GM12891 (cell line): ENCODE data around the gene DYNLT1. TPM values are rescaled to one million over a fixed set of nuclear protein-coding genes. Genes with fewer than 3 reads are reported as not detected.

Experiments
- DNase-seq: peaks from one replicate; pipeline ENCODE4 v3.0.0; 2011; ENCODE audit warnings: low spot score; ENCODE audit not compliant: insufficient read length
- FAIRE-seq: peaks from 2 replicates; lab custom pipeline; 2011; peaks lifted over from hg19 to GRCh38; lab: Jason Lieb, UNC
- PAX5 ChIP-seq: IDR thresholded peaks from 2 replicates; pipeline ENCODE4 v1.6.1; 2011; ENCODE audit warnings: low read length, moderate library complexity, mild to moderate bottlenecking; ENCODE audit not compliant: insufficient read depth, severe bottlenecking
- POLR2A ChIP-seq: IDR thresholded peaks from 2 replicates; pipeline ENCODE4 v1.6.1; 2011; ENCODE audit warnings: low read depth, low read length, control low read depth
- POLR2AphosphoS5 ChIP-seq: IDR thresholded peaks from 2 replicates; pipeline ENCODE4 v1.6.1; 2011; ENCODE audit warnings: low read depth, low read length, control low read depth
- POU2F2 ChIP-seq: IDR thresholded peaks from 2 replicates; pipeline ENCODE4 v1.6.1; 2011; ENCODE audit warnings: low read depth, mild to moderate bottlenecking, control low read depth, low read length, moderate library complexity
- SPI1 ChIP-seq: IDR thresholded peaks from 2 replicates; pipeline ENCODE4 v1.6.1; 2011; ENCODE audit warnings: low read depth, low read length, control low read depth
- TAF1 ChIP-seq: IDR thresholded peaks from 2 replicates; pipeline ENCODE4 v1.6.1; 2011; ENCODE audit warnings: low read depth, low read length, control low read depth
- polyA plus RNA-seq: library from polyadenylated mRNA; unstranded; fragments of >200 nt; gene quantifications from one replicate; pipeline ENCODE4 v1.2.1, GENCODE V29; 2012; ENCODE audit warnings: low read depth, missing spikeins, inconsistent platforms; ENCODE audit not compliant: missing spikeins

Gene DYNLT1
- polyA plus RNA-seq = 45.0 TPM

- FAIRE-seq (peak; percentile 97), DNase-seq (peak; percentile 84)
- TF ChIP-seq TAF1 (peak; percentile 72), PAX5 (no peak), POLR2A (peak; percentile 88), SPI1 (no peak), POU2F2 (no peak), POLR2AphosphoS5 (peak; percentile 82)
These were observed at the start of gene DYNLT1 for GRCh38 chr6:158644231-158645063. Gene DYNLT1 (minus strand): TSS chr6:158644743. CDS start chr6:158644708, 35 bp downstream.

GRCh38 chr6:158688860-158689259, 44.3 kb upstream of the DYNLT1 start:
- FAIRE-seq (no peak), DNase-seq (no peak)
- TF ChIP-seq POU2F2 = no peak
- no peak for TF ChIP-seq POLR2AphosphoS5
- TF ChIP-seq TAF1 = no peak
- no peak for TF ChIP-seq PAX5
- TF ChIP-seq SPI1 = no peak
- no peak for TF ChIP-seq POLR2A

DNA sequence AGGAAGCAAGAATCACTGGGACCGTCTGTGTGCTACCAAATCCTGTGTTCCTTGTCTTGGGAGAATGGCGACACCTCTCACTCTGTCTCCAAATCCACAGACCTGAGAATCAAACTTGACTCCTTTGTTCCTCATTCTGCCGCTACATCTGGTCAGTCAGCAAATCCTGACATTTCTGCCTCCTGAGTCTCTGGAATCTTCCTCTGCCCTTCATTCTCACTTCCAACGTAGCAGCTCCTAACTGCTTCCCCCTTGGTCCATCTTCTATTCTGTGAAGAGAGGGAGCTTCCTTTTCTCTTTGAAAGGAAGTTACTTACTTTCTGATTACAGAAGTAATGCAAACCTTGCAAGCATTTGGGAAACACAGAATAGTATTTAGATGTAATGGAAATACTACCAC, 43.0 kb upstream of the DYNLT1 start:
- FAIRE-seq (no peak), DNase-seq (no peak)
- no peak for TF ChIP-seq SPI1
- TF ChIP-seq TAF1 = no peak
- TF ChIP-seq POLR2AphosphoS5 = no peak
- no peak for TF ChIP-seq POU2F2
- no peak for TF ChIP-seq PAX5
- TF ChIP-seq POLR2A = no peak

- DNase-seq (peak; percentile 25), FAIRE-seq (peak; percentile 38)
- TF ChIP-seq POLR2A (no peak), POLR2AphosphoS5 (no peak), SPI1 (0 out of 2 replicates have a peak, but pooled peaks have one; percentile 4), TAF1 (no peak), PAX5 (no peak), POU2F2 (no peak)
These were observed 42.3 kb upstream of the DYNLT1 start for GRCh38 chr6:158686791-158687381.

GRCh38 chr6:158686311-158686710, 41.8 kb upstream of the DYNLT1 start:
- no peak for DNase-seq
- no peak for FAIRE-seq
- TF ChIP-seq SPI1 (no peak), POLR2A (no peak), POU2F2 (no peak), POLR2AphosphoS5 (no peak), TAF1 (no peak), PAX5 (no peak)

GRCh38 chr6:158684745-158685324, 40.3 kb upstream of the DYNLT1 start:
- DNase-seq (no peak), FAIRE-seq (no peak)
- no peak for TF ChIP-seq TAF1
- TF ChIP-seq POLR2A = no peak
- TF ChIP-seq POLR2AphosphoS5 = no peak
- TF ChIP-seq SPI1 = no peak
- no peak for TF ChIP-seq PAX5
- TF ChIP-seq POU2F2 = no peak

- DNase-seq (no peak), FAIRE-seq (no peak)
- TF ChIP-seq TAF1 = no peak
- TF ChIP-seq POU2F2 = no peak
- TF ChIP-seq PAX5 = no peak
- TF ChIP-seq POLR2A = no peak
- no peak for TF ChIP-seq SPI1
- TF ChIP-seq POLR2AphosphoS5 = no peak
These were observed 39.8 kb upstream of the DYNLT1 start for GRCh38 chr6:158684311-158684710.

DNA sequence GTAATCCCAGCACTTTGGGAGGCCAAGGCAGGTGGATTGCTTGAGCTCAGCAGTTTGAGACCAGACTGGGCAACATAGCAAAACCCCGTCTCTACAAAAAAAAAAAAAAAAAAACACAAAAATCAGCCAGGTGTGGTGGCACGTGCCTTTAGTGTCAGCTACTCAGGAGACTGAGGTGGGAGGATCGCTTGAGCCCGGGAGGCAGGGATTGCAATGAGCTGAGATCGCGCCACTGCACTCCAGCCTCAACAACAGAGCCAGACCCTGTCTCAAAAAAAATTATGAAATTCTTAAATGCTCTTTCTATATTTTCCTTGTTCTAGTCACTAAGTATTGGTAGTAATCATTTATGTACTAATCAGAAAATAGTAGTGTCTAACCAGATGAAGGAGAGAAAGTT, 35.9 kb upstream of the DYNLT1 start:
- DNase-seq (no peak), FAIRE-seq (no peak)
- no peak for TF ChIP-seq POLR2A
- no peak for TF ChIP-seq SPI1
- TF ChIP-seq PAX5 = no peak
- no peak for TF ChIP-seq POU2F2
- TF ChIP-seq TAF1 = no peak
- TF ChIP-seq POLR2AphosphoS5 = no peak

DNA sequence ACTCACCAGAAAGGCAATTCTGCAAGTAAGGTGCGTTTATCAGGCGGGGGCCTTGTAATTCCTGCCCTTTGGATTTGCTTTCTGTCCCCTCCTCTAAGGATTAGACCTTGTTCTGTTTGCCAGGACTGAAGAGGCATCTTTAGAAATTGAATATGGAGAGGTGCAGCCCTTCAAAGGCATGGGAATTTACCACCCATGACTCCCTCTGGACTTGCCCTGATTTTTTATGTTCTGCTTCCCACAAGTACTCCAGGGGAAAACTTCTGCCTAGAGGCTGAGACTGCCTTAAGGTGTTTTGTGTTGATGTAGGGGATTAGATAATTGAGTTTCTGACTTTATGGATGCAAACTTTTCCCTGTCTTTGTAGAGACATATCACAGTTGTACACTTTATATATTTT, 35.5 kb upstream of the DYNLT1 start:
- no peak for FAIRE-seq
- DNase-seq = no peak
- TF ChIP-seq TAF1 (no peak), POLR2AphosphoS5 (no peak), PAX5 (no peak), POU2F2 (no peak), SPI1 (no peak), POLR2A (no peak)
